Thymus (tissue), 2 donors: Measurements from ENCODE around the gene CCL4L2. TPM values are rescaled to one million over a fixed set of nuclear protein-coding genes. Genes with fewer than 3 reads are reported as not detected.

ENCODE experiments used
- polyA plus RNA-seq: library from polyadenylated mRNA; stranded (reverse); fragments of 200-250 nt; gene quantifications from one replicate; pipeline ENCODE4 v1.2.3, GENCODE V29; 2013
- total RNA-seq: library from RNA; stranded (reverse); fragments of 120-200 nt; gene quantifications from one replicate; pipeline ENCODE4 v1.2.4, GENCODE V29; 2013
- donor health status: healthy.

The CCL4L2 gene
- total and polyA plus RNA-seq, 2 donors = 2.4 to 11.8 TPM

Other genes starting within 250 kb of the CCL4L2 start
- 0.09 TPM for gene CCL16, start 229.6 kb upstream of the CCL4L2 start, total RNA-seq
- gene CCL16, start 229.6 kb upstream of the CCL4L2 start, polyA plus RNA-seq = 0.46 TPM
- 4.1 TPM for gene CCL14, start 224.3 kb upstream of the CCL4L2 start, total RNA-seq
- gene CCL14, start 224.3 kb upstream of the CCL4L2 start, polyA plus RNA-seq = 94.2 TPM
- not detected for gene CCL15, start 209.5 kb upstream of the CCL4L2 start, total RNA-seq
- 0.73 TPM for gene CCL15, start 209.5 kb upstream of the CCL4L2 start, polyA plus RNA-seq
- 0.61 TPM for gene CCL23, start 193.1 kb upstream of the CCL4L2 start, total RNA-seq
- 4.2 TPM for gene CCL23, start 193.1 kb upstream of the CCL4L2 start, polyA plus RNA-seq
- gene CCL18, start 146.8 kb upstream of the CCL4L2 start, total RNA-seq = 9.3 TPM
- gene CCL18, start 146.8 kb upstream of the CCL4L2 start, polyA plus RNA-seq = 461 TPM
- 15.9 TPM for gene CCL3, start 120.9 kb upstream of the CCL4L2 start, total RNA-seq
- 38.5 TPM for gene CCL3, start 120.9 kb upstream of the CCL4L2 start, polyA plus RNA-seq
- gene CCL4, start 107.2 kb upstream of the CCL4L2 start, total RNA-seq = 7.3 TPM
- gene CCL4, start 107.2 kb upstream of the CCL4L2 start, polyA plus RNA-seq = 15.4 TPM
- gene TBC1D3B, start 34.4 kb upstream of the CCL4L2 start, total RNA-seq = 1.3 TPM
- gene TBC1D3B, start 34.4 kb upstream of the CCL4L2 start, polyA plus RNA-seq = 3.9 TPM
- gene CCL3L1, start 14.3 kb upstream of the CCL4L2 start, total RNA-seq = 4.3 TPM
- gene CCL3L1, start 14.3 kb upstream of the CCL4L2 start, polyA plus RNA-seq = 1.9 TPM
- gene TBC1D3I, start 53.5 kb downstream of the CCL4L2 start, total RNA-seq = not detected
- gene TBC1D3I, start 53.5 kb downstream of the CCL4L2 start, polyA plus RNA-seq = 0.87 TPM
- not detected for gene TBC1D3G, start 112.8 kb downstream of the CCL4L2 start, total RNA-seq
- gene TBC1D3G, start 112.8 kb downstream of the CCL4L2 start, polyA plus RNA-seq = 0.94 TPM
- 0.05 TPM for gene TBC1D3H, start 177.4 kb downstream of the CCL4L2 start, total RNA-seq
- 11.9 TPM for gene TBC1D3H, start 177.4 kb downstream of the CCL4L2 start, polyA plus RNA-seq